ENCODE data around the gene HPS1.

HPS1 gene

DNA sequence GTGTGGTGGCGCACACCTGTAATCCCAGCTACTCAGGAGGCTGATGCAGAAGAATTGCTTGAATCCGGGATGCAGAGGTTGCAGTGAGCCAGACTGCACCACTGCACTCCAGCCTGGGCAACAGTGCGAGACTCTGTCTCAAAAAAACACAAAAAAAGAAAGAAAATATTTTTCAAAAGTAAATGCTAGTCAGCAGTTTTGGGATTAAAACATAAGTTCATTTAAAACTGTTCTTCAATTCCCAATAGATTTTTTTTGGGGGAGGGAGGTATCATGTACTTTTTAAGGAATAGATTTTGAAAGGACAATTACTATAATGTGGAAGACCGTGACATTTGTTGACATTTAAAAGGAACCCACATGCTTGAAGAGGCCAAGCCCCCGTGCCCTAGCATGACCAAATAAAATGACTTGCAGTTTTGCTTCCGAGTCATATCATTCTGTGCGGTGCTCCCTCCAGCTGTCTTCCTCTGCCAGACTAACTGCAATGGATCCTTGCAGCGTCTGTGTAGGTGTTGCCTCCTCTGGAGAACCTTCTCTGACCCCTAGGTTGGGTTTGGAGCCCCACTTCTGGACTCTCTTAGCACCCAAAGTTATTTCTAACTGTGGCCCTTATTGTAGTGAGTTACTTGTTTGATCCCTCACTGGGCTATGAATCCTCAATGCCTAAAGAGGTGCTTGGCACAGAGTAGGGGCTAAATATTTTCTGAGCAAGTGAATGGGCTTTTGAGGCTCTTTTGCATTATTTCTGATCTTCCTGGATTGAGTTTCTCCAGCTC, 17.4 kb upstream of the HPS1 start:
- DNase-seq (ENCODE audit: low read depth) = no peak
- H3K4me3 ChIP-seq (ENCODE audit: low read depth, low read length) = no peak overlapping the region
- TF ChIP-seq CTCF (IDR thresholded peaks at IDR 0.05; ENCODE audit: low read depth, low read length, missing control alignments) = no peak

DNA sequence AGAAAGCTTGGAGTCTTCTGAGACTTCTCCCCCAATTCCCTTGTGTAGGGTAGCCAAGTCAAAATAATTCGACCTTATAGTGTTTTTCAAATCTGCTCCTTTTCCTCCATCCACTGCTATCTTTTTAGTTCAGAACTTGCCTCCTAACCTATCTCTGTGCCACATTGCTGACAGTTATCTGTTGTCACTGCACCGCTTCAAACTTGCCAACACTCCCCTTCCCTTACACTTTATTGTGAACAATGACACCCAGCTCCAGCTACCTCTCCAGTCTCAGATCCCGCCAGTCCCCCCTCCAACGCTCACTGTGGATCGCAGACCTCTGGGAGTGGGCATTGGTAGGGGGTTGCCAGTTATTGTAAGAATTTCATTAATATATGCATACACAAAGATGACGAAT, 16.3 kb upstream of the HPS1 start:
- DNase-seq (ENCODE audit: low read depth) = no peak
- H3K4me3 ChIP-seq (ENCODE audit: low read depth, low read length) = no peak overlapping the region
- TF ChIP-seq CTCF (IDR thresholded peaks at IDR 0.05; ENCODE audit: low read depth, low read length, missing control alignments) = no peak

DNA sequence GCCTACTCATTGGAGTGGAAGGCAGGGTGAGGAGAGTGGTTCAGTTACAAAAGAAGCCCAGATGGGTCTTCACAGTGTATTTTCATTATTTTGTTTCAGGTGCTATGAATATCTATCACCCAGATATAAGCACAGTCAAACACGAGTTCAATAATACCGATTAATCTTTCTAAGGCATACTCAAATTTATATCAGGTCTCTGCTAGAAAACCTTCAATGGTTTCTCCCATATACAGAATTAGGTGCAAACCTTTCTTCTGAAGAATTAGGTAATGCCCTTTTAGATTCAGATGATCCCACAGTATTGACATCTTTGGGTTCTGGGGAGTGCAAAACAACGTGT, 14.7 kb upstream of the HPS1 start:
- DNase-seq (ENCODE audit: low read depth) = no peak
- TF ChIP-seq CTCF (IDR thresholded peaks at IDR 0.05; ENCODE audit: low read depth, low read length, missing control alignments) = no peak
- H3K4me3 ChIP-seq (ENCODE audit: low read depth, low read length) = no peak overlapping the region

GRCh38 chr10:98460837-98461499, 14.2 kb upstream of the HPS1 start:
- no peak for DNase-seq (ENCODE audit: low read depth)
- TF ChIP-seq CTCF (IDR thresholded peaks at IDR 0.05; ENCODE audit: low read depth, low read length, missing control alignments) = no peak

GRCh38 chr10:98458809-98459784, 12.4 kb upstream of the HPS1 start:
- no peak for TF ChIP-seq CTCF (IDR thresholded peaks at IDR 0.05; ENCODE audit: low read depth, low read length, missing control alignments)
- DNase-seq (ENCODE audit: low read depth) = no peak
- H3K4me3 ChIP-seq (ENCODE audit: low read depth, low read length) = no peak overlapping the region

More at GRCh38 chr10:98460837-98461499, 14.2 kb upstream of the HPS1 start:
- no peak overlapping the region for H3K4me3 ChIP-seq (ENCODE audit: low read depth, low read length)

GRCh38 chr10:98457721-98458120, 11.0 kb upstream of the HPS1 start:
- no peak overlapping the region for H3K4me3 ChIP-seq (ENCODE audit: low read depth, low read length)
- TF ChIP-seq CTCF (IDR thresholded peaks at IDR 0.05; ENCODE audit: low read depth, low read length, missing control alignments) = no peak
- DNase-seq (ENCODE audit: low read depth) = no peak
